Lower leg skin (tissue), 4 donors: ENCODE results near the gene FAM107A. TPM values are rescaled to one million over a fixed set of nuclear protein-coding genes. Genes with fewer than 3 reads are reported as not detected.

ENCODE experiments used
- DNase-seq, 2 donors: peaks; one replicate each; pipeline ENCODE4 v3.0.0-alpha.2; 2019; ENCODE audit warnings: low spot score in 2 of 2
- H3K4me3 ChIP-seq: fragments of 200-600 bp; sonication (generic); 2 replicates; pipeline ENCODE4 v1.5.1; 2017; ENCODE audit warnings: mild to moderate bottlenecking, low read depth; ENCODE audit not compliant: poor library complexity, severe bottlenecking
- CTCF ChIP-seq, 3 donors: fragments of 450-650 bp; IDR thresholded peaks; one replicate each; pipeline ENCODE4 v1.5.1; 2016; ENCODE audit warnings: antibody characterized with exemption in 3 of 3, mild to moderate bottlenecking in 3 of 3, moderate library complexity in 2 of 3
- POLR2A ChIP-seq, 2 donors: fragments of 450-650 bp; IDR thresholded peaks; one replicate each; pipeline ENCODE4 v1.6.1; 2016 to 2017; ENCODE audit warnings: antibody characterized with exemption in 2 of 2, mild to moderate bottlenecking in 1 of 2, moderate library complexity in 1 of 2
- WGBS, 2 donors: methylation state at CpG; one replicate each; pipeline ENCODE4 v1.1.5; 2018; 5-methylcytosine and 5-hydroxymethylcytosine counted together
- intact Hi-C: fragments of 100-400 bp; cut with DNase I; formaldehyde crosslinking; loops from one replicate; pipeline ENCODE4 v1.15.0; 2023; ENCODE audit warnings: low total_unique reads
- total RNA-seq, 4 donors: library from RNA; depleted of rRNA; stranded (reverse); fragments of >200 nt; gene quantifications; one replicate each; pipeline ENCODE4 v1.1.0, GENCODE V29; 2016

Gene FAM107A
- 10 to 100 TPM in 3 of 4 donors, 1 to 10 TPM in 1; 9.2 to 52.5 (median 16.9) TPM for total RNA-seq

- intact Hi-C loops: no loop called here
- peak in 1 of 2 donors; percentile 57 for DNase-seq
- TF ChIP-seq POLR2A (IDR thresholded peaks at IDR 0.05) (no peak), CTCF (IDR thresholded peaks at IDR 0.05) (no peak)
- peak within 1 kb of the TSS; percentile 12 for H3K4me3 ChIP-seq
- 15 to 16% methylated on average over 12 of the region's 12 CpGs for WGBS, 2 donors
These were observed at the start of gene FAM107A for GRCh38 chr3:58577269-58577821. TSS of gene FAM107A (minus strand) at chr3:58577391. CDS start at chr3:58569860, 7,531 bp downstream.

- intact Hi-C loops: loop anchor here (5.0 kb wide), 1 partner anchor 318 kb away; the partner anchor contains the start of genes HTD2 and RPP14
- no peak overlapping the region for H3K4me3 ChIP-seq
- WGBS, 2 donors: 88 to 93% methylated on average over 9 of the region's 9 CpGs
- DNase-seq: no peak
- TF ChIP-seq CTCF (IDR thresholded peaks at IDR 0.05) (no peak), POLR2A (IDR thresholded peaks at IDR 0.05) (no peak)
These were observed 48.1 kb upstream of the FAM107A start for GRCh38 chr3:58625196-58625824.

- DNase-seq: no peak
- WGBS, 2 donors: 55 to 87% methylated on average over 3 of the region's 3 CpGs
- no peak for TF ChIP-seq CTCF (IDR thresholded peaks at IDR 0.05)
- TF ChIP-seq POLR2A (IDR thresholded peaks at IDR 0.05): no peak
- H3K4me3 ChIP-seq: no peak overlapping the region
- intact Hi-C loops: no loop called here
These were observed 47.4 kb upstream of the FAM107A start for GRCh38 chr3:58624550-58624949.

GRCh38 chr3:58623961-58624360 is 46.8 kb upstream of the FAM107A start:
- no peak for DNase-seq
- intact Hi-C loops: no loop called here
- H3K4me3 ChIP-seq: no peak overlapping the region
- no peak for TF ChIP-seq CTCF (IDR thresholded peaks at IDR 0.05)
- no peak for TF ChIP-seq POLR2A (IDR thresholded peaks at IDR 0.05)
- WGBS, 2 donors: 78 to 81% methylated on average over 5 of the region's 5 CpGs

GRCh38 chr3:58623478-58623877 is 46.3 kb upstream of the FAM107A start:
- intact Hi-C loops: no loop called here
- 72 to 74% methylated on average over 8 of the region's 8 CpGs for WGBS, 2 donors
- DNase-seq: no peak
- TF ChIP-seq CTCF (IDR thresholded peaks at IDR 0.05) (no peak), POLR2A (IDR thresholded peaks at IDR 0.05) (no peak)
- H3K4me3 ChIP-seq: no peak overlapping the region
